ENCODE results near the gene BTBD9.

The BTBD9 gene

GRCh38 chr6:38141716-38142115 lies 498.0 kb downstream of the BTBD9 start:
- no peak for DNase-seq (ENCODE audit: low read depth)

GRCh38 chr6:38141085-38141484 lies 498.6 kb downstream of the BTBD9 start:
- H3K4me3 ChIP-seq (ENCODE audit: low read length): no peak overlapping the region
- no peak for TF ChIP-seq CTCF (conservative IDR thresholded peaks at IDR 0.05; ENCODE audit: low read depth, low read length)
- no peak for DNase-seq (ENCODE audit: low read depth)

More at GRCh38 chr6:38141716-38142115, 498.0 kb downstream of the BTBD9 start:
- no peak overlapping the region for H3K4me3 ChIP-seq (ENCODE audit: low read length)
- TF ChIP-seq CTCF (conservative IDR thresholded peaks at IDR 0.05; ENCODE audit: low read depth, low read length): no peak

- H3K4me3 ChIP-seq (ENCODE audit: low read length): no peak overlapping the region
- no peak for TF ChIP-seq CTCF (conservative IDR thresholded peaks at IDR 0.05; ENCODE audit: low read depth, low read length)
- no peak for DNase-seq (ENCODE audit: low read depth)
These were observed 501.4 kb downstream of the BTBD9 start for GRCh38 chr6:38138374-38138773.

- no peak for TF ChIP-seq CTCF (conservative IDR thresholded peaks at IDR 0.05; ENCODE audit: low read depth, low read length)
- no peak overlapping the region for H3K4me3 ChIP-seq (ENCODE audit: low read length)
These were observed 502.0 kb downstream of the BTBD9 start for GRCh38 chr6:38137608-38138265.

GRCh38 chr6:38136547-38136946 lies 503.2 kb downstream of the BTBD9 start:
- H3K4me3 ChIP-seq (ENCODE audit: low read length): no peak overlapping the region
- DNase-seq (ENCODE audit: low read depth): no peak
- TF ChIP-seq CTCF (conservative IDR thresholded peaks at IDR 0.05; ENCODE audit: low read depth, low read length): no peak

More at GRCh38 chr6:38137608-38138265, 502.0 kb downstream of the BTBD9 start:
- DNase-seq (ENCODE audit: low read depth): no peak

GRCh38 chr6:38134704-38135088 lies 505.0 kb downstream of the BTBD9 start:
- DNase-seq (ENCODE audit: low read depth): no peak

More at GRCh38 chr6:38134704-38135088, 505.0 kb downstream of the BTBD9 start:
- no peak overlapping the region for H3K4me3 ChIP-seq (ENCODE audit: low read length)
- TF ChIP-seq CTCF (conservative IDR thresholded peaks at IDR 0.05; ENCODE audit: low read depth, low read length): no peak

Measured in retinal pigment epithelial cell (primary cell).